SK-N-DZ (cell line): ENCODE measurements around the gene SLC1A2.

Experiments
- DNase-seq: peaks from one replicate; pipeline ENCODE4 v3.0.0-alpha.2; 2015; ENCODE audit warnings: low spot score

SLC1A2 gene

DNA sequence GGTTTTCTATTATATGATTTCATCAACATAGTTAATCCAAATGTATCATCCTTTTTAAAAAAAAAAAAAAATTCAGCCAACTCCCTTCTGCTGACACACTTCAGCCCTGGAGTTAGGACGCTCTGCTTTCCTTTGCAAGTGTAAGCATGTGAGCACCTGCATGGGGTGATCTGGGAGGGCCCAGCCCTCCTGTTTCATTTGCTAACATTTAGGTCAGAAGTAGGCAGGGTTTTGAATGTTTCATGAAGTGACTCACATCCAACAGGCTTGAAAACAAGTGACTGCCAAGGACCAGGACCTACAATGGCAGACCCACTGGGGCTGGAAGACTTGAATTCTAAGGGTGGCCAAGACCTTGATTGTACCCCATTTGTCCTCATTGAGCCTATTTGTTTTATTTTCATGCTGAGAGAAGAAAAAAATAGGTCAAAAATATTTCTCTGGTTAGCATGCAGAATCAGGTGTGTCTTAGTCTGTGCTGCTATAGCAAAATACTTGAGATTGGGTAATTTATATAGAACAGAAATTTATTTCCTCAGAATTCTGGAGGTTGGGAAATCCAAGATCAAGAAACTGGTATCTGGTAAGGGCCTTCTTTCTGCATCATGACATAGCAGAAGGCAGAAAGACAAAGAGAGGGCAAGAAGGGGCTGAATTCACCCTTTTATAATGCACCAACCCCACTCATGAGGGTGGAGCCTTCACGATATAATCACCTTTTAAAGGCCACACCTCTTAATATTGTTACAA is 142.8 kb downstream of the SLC1A2 start:
- no peak for DNase-seq

DNA sequence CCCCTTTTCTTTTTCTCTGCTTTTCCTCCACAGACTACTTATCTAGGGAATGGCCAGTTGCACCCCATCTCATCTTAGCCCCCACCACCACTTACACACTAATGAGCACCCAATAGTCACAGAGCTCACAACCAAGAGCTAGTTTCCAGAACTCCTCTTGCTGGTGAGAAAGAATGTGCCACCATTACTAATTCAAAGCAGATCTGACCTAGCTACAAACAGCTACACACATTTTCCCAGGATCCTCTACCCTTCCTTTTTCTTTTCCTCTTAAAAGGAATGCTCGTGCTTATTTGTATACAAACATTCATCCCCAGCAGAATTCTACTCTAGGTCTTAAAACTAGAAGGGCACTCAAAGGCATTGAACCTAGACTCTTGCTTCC is 143.6 kb downstream of the SLC1A2 start:
- no peak for DNase-seq

DNA sequence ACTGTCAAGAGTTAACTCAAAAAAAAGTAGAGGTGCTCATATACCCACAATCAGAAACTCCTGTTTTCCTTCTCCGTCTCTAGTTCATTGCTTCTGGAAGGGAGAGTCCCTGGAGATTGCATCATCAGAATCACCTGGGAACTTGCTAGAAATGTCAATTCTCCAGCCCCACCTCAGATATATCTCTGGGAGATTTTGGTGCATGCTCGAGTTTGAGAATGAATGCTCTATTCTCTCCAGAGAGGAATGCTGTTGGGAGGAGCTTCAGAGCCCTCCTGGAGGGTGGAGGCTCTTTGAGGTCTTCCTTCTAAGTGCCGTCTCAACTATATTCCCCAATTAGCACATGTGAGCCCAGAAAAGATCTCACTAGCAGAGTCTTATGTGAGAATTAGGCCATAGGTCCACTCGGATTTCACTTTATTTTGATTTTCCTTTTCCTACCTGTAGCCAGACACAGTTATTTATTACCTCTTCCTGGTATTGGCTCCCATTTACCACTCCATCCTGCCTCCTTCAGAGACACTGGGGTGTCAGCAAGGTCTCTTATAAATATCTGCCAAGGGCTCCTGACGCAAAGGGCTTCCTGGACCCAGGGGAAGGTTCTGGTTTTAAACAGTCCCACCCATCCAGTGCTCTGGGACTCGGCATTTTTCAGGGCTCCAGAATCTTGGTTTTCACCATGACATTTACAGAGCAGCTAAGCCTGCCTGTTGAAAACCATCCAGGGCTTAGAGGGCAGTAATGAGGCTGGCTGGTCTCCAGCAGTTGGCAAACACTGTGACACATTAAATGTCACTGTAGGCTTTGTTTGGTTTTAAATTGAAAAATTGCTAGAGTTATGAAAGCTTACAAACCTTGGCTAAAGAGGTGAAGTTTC is 144.2 kb downstream of the SLC1A2 start:
- no peak for DNase-seq

- DNase-seq: no peak
Observed at GRCh38 chr11:35272391-35272902, 146.9 kb downstream of the SLC1A2 start.

DNA sequence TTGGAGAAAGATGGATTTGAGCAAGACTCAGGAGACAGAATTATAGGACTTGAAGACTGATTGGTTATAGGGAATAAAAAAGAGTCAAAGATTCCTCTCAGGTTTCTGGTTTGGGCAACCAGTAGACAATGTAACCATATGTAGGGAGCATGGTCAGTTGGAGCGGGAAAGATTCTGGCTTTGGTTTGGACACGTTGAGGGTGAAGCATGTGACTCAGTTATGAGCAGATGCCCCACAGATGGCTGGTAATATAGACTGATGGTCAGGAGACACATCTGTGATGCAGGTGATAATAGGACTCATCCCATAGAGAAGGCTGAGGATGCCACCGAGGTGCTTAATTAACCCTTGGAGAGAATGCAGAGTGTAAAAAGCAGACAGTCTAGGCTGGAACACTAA is 148.3 kb downstream of the SLC1A2 start:
- DNase-seq: no peak

- DNase-seq: no peak
Observed at GRCh38 chr11:35270342-35270741, 149.0 kb downstream of the SLC1A2 start.

- no peak for DNase-seq
Observed at GRCh38 chr11:35267504-35267903, 151.9 kb downstream of the SLC1A2 start.

DNA sequence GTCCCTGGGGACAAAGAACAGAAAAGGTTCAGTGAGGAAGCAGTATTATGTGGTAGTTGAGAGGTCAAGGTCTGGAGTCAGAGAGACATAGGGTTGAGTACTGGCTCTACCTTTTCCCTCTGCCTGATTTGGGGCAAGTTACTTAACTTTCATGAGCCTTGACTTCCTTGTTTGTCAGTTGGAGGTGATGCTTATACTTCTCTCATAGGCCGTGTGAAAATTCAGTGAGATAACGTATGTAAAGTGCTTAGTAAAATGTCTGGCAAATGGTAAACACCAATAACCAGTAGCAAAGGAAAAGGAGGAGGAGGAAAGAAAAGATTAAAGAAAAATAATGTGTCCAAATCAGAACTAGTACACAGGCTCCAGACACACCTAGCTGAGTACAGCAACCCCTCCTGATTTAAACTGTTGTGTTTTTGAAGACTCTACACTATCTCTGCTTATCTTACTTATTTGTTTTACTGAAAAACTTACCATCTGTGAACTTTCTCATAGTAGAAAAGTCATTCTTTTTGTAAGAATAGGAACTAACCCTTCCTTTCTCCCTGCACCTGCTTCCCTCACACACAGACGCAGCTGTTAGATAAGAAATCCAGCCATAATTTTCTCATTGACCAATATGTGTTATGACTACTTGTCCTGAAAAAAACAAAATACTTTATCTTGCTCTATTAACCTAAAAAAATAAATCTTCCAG is 153.5 kb downstream of the SLC1A2 start:
- DNase-seq: no peak

DNA sequence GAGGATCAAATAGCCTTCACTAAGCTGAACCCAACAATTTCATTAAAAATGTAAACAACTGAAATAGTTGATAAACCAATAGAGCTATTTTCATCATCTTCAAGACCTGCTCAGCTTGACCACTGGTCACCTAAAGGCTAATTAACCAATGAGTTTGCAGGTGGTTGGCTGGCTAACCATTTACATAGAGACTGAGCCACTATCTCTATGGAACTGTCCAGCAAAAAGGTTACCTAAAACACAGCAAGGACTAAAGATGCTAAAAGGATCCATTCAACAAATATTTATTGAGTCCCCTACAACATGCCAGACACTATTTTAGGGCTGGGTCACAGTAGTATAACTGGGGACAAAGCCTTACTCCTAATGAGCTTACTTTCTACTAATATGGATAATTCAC is 156.6 kb downstream of the SLC1A2 start:
- no peak for DNase-seq

DNA sequence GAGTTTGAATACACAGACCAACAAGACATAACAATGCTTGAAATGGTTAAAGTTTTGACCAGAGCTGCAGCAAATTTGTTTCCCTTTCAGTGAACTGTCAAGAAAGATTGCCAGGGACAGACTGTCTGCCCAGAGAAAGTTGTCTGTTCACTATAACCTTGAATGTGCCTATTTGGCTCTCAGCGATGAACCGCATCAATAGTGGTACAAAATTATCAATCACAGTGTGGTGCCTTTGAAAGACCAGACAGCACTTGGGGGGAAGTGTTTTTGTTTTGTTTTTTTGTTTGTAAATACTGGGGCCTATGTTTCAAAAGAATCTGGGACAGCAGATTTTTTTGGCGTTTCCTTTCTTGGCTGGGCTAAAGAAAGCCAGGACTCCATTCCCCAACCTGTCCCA is 157.3 kb downstream of the SLC1A2 start:
- no peak for DNase-seq

- no peak for DNase-seq
Observed at GRCh38 chr11:35261197-35261596, 158.2 kb downstream of the SLC1A2 start.

- no peak for DNase-seq
Observed at GRCh38 chr11:35260342-35260985, 158.9 kb downstream of the SLC1A2 start.

DNA sequence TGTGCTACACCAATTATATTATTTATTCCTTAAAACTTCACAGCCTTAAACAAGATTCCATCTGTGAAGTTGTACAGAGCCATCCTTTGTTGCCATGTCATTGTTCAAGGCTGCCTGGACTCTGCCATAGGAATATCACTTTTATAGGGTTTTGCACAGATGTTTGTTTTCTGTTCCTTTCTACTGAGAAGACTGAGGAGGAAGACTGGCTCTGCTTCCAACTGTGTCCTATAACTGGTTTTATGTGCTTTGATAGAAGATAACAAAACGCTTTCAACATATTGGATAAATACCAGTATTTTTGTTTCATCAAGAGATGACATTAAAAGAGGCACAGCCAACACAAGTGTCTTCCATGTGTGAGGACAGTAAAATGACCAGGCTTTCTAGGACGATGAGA is 159.8 kb downstream of the SLC1A2 start:
- DNase-seq: no peak

DNA sequence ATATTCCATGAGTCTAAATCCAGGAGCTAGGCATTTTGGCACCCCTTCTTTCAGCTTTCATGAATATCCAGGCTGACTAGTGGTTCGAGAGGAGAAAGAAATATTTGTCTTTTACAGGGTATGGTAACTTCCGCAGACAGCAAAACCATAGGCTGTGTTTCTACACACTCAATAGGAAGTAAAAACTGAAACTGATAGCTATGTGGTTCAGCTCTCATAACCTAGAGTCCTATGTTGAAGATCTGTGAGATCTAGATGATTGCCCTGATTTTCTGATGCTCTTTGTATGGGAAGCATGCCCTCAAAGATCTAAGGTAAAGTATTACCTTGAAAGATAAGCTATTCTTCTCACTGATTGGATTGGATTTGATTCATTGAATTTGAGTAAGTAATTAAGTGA is 162.1 kb downstream of the SLC1A2 start:
- no peak for DNase-seq

- no peak for DNase-seq
Observed at GRCh38 chr11:35256296-35256695, 163.1 kb downstream of the SLC1A2 start.

DNA sequence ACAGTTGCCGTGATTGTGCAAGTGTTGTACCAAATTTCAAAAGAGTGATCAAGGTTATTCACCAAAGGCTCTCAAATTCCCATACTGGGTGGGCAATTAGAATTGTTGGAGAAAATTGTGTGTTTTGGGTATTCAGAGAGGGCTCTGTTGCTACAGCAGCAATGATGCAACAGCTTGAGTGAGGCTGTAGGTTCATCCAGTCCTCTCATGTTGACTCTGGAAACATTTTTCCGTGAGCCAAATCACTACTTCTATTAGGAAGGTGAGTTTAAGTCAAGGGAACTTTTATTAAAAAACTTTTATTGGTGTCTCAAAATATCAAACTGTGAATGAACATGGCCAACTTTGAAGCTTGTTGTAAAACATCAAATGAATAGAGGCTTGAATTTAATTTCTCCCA is 163.8 kb downstream of the SLC1A2 start:
- DNase-seq: no peak

DNA sequence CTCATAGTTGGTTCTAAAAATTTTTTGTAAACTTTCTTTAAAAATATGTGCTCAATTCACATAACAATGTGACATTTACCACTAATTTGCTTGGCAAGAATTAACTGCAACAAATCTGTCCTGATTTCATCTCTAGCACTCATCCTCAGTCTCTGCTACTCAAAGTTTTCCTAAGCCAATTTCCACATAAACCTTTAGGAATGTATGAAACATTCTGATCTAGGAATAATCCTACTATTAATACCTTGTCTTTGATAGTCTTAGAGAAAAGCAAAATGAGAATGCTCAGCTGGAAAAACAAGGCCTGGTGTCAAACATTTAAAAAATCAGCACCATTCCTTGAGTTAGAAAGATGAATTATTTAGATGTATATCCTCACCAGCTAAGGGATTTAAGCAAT is 166.1 kb downstream of the SLC1A2 start:
- DNase-seq: no peak

DNA sequence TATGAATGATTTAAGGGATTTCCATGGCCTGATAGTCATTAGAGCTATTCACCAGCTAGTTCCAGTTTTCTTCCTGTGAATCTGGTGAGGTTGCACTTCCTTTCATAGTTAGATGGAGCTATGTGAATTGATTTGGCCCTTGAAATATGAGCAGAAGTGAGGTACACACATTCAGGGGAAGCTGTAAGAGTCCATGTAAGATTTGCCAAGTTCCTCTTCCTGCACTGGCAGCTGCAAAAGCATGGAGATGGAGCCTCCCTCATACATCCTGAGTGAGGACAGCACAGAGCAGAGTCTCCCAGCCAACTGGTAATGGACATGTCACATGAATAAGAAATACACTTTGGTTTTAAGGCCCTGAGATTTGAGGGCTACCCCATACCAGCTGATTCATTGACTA is 168.7 kb downstream of the SLC1A2 start:
- no peak for DNase-seq

DNA sequence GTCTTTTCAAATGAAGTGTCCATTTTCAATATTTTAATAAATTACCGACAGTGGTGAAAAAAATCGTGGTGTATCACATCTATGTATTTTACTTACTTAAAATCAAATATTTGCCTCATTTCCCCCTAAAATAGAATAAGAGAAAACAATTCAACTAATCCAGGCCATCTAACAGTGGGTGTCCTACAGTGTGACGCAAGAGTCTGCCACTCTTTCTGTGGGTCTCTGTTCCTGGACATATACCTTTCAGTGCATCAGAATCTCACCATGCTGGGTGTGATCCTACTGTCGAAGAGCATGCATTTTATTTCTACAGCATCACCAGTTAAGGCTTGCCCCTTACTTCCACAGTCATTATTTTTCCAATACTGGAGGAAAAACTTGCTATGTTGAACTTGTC is 169.2 kb downstream of the SLC1A2 start:
- no peak for DNase-seq

- no peak for DNase-seq
Observed at GRCh38 chr11:35248558-35249323, 170.6 kb downstream of the SLC1A2 start.

DNA sequence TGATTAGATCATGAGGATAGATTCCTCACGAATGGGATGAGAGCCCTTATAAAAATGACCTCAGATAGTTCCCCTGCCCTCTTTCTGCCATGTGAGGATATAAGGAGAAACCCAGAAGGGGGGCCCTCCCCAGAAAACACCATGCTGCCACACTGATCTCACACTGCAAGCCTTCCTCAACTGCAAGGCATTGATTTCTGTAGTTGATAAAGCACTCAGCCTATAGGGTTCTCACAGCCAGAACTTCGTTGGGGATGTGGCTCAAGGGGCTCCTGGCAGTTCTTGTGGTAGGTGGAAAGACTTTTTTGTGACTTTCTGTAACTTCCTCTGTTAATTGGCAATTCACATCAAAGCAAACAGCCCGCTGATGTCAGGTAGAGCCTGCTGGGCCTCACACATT is 171.5 kb downstream of the SLC1A2 start:
- no peak for DNase-seq
